ENCODE data around the gene AP2A1. TPM values are rescaled to one million over a fixed set of nuclear protein-coding genes. Genes with fewer than 3 reads are reported as not detected.

Gene AP2A1
- total and polyA plus RNA-seq, 2 donors (not counting 1 experiment from before 2014, with no cell fraction given), result 48.4 to 56.9 TPM

- WGBS (ENCODE audit: insufficient coverage), result 80% methylated on average over 1 of the region's 3 CpGs
- Histone ChIP-seq H3K9ac (ENCODE audit: low read length) (no peak overlapping the region), H3K36me3 (replicated peaks in 1 of 2; ENCODE audit: control extremely low read depth in 1 of 2, control insufficient read depth in 1 of 2, extremely low read depth in 1 of 2, insufficient read depth in 2 of 2, low read length in 1 of 2) (no peaks in the 10 kb centered on the region), H3K27me3 (replicated peaks in 1 of 4; ENCODE audit: control extremely low read depth in 1 of 4, control insufficient read depth in 3 of 4, insufficient read depth in 4 of 4, low read length in 3 of 4) (no peaks in the 10 kb centered on the region), H3K9me3 (ENCODE audit: control extremely low read depth in 1 of 3, control insufficient read depth in 2 of 3, insufficient read depth in 1 of 3, low read length in 2 of 3) (peaks cover 0 to 6% (median 0%) of the 10 kb centered on the region in 3 donors), H3K4me1 (ENCODE audit: control insufficient read depth in 2 of 2, insufficient read depth in 2 of 2, low read length in 2 of 2) (peaks cover 47 to 64% of the 10 kb centered on the region in 2 donors), H3K79me2 (ENCODE audit: control insufficient read depth, insufficient read depth, low read length) (peaks cover 33% of the 10 kb centered on the region), H4K20me1 (ENCODE audit: control insufficient read depth, insufficient read depth, low read length, poor library complexity, severe bottlenecking) (peaks cover 23% of the 10 kb centered on the region), H3K27ac (ENCODE audit: low read length in 2 of 2) (no peak overlapping the region), H3K4me3 (ENCODE audit: control extremely low read depth in 1 of 5, extremely low read depth in 1 of 5, insufficient read depth in 1 of 5, low read depth in 2 of 5, low read length in 4 of 5) (no peak overlapping the region), H2AFZ (ENCODE audit: insufficient read depth, low read depth, low read length, poor library complexity, severe bottlenecking) (no peak overlapping the region), H3K4me2 (replicated peaks; ENCODE audit: low read depth, low read length, poor library complexity, severe bottlenecking) (no peak overlapping the region)
- H3K9me3 Mint-ChIP-seq (ENCODE audit: insufficient read depth), result no peaks in the 10 kb centered on the region
- peak overlapping the region; percentile 79 for H3K4me3 Mint-ChIP-seq
- ChIA-PET CTCF (interaction anchor here (0.8 to 1.3 kb wide), 2 partner anchors 89 to 170 kb away, joined by 3 read pairs; no protein-coding TSS in a partner anchor), POLR2A (interaction anchor here (1.3 to 4.8 kb wide), 2 partner anchors 28 to 36 kb away, joined by 6 to 23 read pairs; partner anchors contain the start of genes AKT1S1, FUZ and TBC1D17)
- DNase-seq (no peak), ATAC-seq (ENCODE audit: low read depth) (no peak)
- TF ChIP-seq EZH2 (IDR thresholded peaks at IDR 0.05; ENCODE audit: borderline replicate concordance, insufficient read depth, low read depth, low read length, poor library complexity, severe bottlenecking), result no peak
- TF ChIP-seq CTCF (IDR thresholded peaks at IDR 0.05), result no peak
- H3K27ac Mint-ChIP-seq, result peak overlapping the region; percentile 67
- H3K4me1 Mint-ChIP-seq, result peaks cover 63% of the 10 kb centered on the region
- intact Hi-C loops (cut with micrococcal nuclease), result no loop called here
- H3K27me3 Mint-ChIP-seq, result no peaks in the 10 kb centered on the region
Observed at GRCh38 chr19:49848938-49849337, 82.1 kb downstream of the AP2A1 start.
